OCI-LY3 (cell line): ENCODE results near the gene AUTS2.

Experiments
- H2AFZ ChIP-seq: fragments of 200-600, 300-600 bp; shearing (Covaris generic); 2 replicates; pipeline ENCODE4 v1.6.0; 2014; ENCODE audit warnings: antibody characterized with exemption, low read depth, low read length
- H3K27ac ChIP-seq: fragments of 200-600, 300-600 bp; sonication (generic); 2 replicates; pipeline ENCODE4 v1.5.1; 2014; ENCODE audit warnings: mild to moderate bottlenecking, low read length, moderate library complexity, mixed read lengths
- H3K27me3 ChIP-seq: fragments of 200-600, 300-600 bp; sonication (generic); 2 replicates; pipeline ENCODE4 v1.6.1; 2014; ENCODE audit warnings: low read depth, low read length, mixed read lengths
- H3K36me3 ChIP-seq: fragments of 200-600, 300-600 bp; sonication (generic); replicated peaks from 2 replicates; pipeline ENCODE3; 2014; ENCODE audit warnings: low read depth, low read length, mixed read lengths
- H3K4me1 ChIP-seq: fragments of 300-600, 200-600 bp; sonication (generic); 2 replicates; pipeline ENCODE4 v1.6.1; 2014; ENCODE audit warnings: low read length, mixed read lengths
- H3K4me2 ChIP-seq: fragments of 200-600, 300-600 bp; sonication (generic); 2 replicates; pipeline ENCODE4 v1.6.1; 2014; ENCODE audit warnings: low read length, mixed read lengths
- H3K4me3 ChIP-seq: fragments of 300-600, 200-600 bp; sonication (generic); 2 replicates; pipeline ENCODE4 v1.5.1; 2014; ENCODE audit warnings: antibody characterized with exemption, mild to moderate bottlenecking, low read length, moderate library complexity
- H3K79me2 ChIP-seq: fragments of 300-600, 200-600 bp; shearing (Covaris generic); 2 replicates; pipeline ENCODE4 v1.6.1; 2014; ENCODE audit warnings: mild to moderate bottlenecking, low read length, mixed read lengths
- H3K9ac ChIP-seq: fragments of 300-600, 200-600 bp; shearing (Covaris generic); 2 replicates; pipeline ENCODE4 v1.6.0; 2014; ENCODE audit warnings: mild to moderate bottlenecking, low read length, moderate library complexity
- H3K9me3 ChIP-seq: fragments of 200-600, 300-600 bp; shearing (Covaris generic); 2 replicates; pipeline ENCODE4 v1.6.1; 2014; ENCODE audit warnings: low read length, mixed read lengths; ENCODE audit not compliant: insufficient read depth
- H4K20me1 ChIP-seq: fragments of 200-600, 300-600 bp; sonication (generic); 2 replicates; pipeline ENCODE4 v1.6.1; 2016; ENCODE audit warnings: low read length, mixed read lengths; ENCODE audit not compliant: insufficient read depth
- EZH2phosphoT487 ChIP-seq: fragments of 200-600 bp; shearing (Covaris generic); IDR thresholded peaks from 2 replicates; pipeline ENCODE4 v1.6.1; 2018; ENCODE audit warnings: antibody characterized with exemption, mixed run types, low read depth
- TF ChIP-seq, protein P1 (sequence below): fragments of 200-600, 300-600 bp; sonication (generic); IDR thresholded peaks from 2 replicates; pipeline ENCODE4 v1.5.1; 2014; ENCODE audit warnings: antibody characterized with exemption, low read length, low read depth

The AUTS2 gene

DNA sequence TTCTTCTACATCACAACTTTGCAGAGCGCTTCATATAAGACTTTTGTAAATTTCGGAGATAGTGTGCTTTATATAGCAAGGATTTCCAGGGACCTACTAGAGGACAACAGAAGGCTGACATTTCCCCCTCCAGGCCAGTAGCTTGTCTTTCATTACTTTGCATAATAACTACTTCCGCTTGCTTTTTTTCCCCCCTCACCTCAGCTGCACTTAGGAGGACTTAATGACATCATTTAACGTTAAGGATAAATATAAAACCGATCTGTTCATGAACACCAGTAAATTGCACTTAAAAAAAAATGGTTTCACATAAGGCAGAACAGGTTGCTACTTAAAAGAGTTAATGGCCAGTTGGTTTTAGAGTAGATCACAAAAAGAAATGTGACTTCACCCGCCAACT, 172.3 kb downstream of the AUTS2 start:
- no peak overlapping the region for H3K4me3 ChIP-seq
- no peak overlapping the region for H2AFZ ChIP-seq
- H3K9me3 ChIP-seq, result no peaks in the 10 kb centered on the region
- no peaks in the 10 kb centered on the region for H3K79me2 ChIP-seq
- no peaks in the 10 kb centered on the region for H4K20me1 ChIP-seq
- TF ChIP-seq EZH2phosphoT487, result no peak
- TF ChIP-seq, protein P1, sequence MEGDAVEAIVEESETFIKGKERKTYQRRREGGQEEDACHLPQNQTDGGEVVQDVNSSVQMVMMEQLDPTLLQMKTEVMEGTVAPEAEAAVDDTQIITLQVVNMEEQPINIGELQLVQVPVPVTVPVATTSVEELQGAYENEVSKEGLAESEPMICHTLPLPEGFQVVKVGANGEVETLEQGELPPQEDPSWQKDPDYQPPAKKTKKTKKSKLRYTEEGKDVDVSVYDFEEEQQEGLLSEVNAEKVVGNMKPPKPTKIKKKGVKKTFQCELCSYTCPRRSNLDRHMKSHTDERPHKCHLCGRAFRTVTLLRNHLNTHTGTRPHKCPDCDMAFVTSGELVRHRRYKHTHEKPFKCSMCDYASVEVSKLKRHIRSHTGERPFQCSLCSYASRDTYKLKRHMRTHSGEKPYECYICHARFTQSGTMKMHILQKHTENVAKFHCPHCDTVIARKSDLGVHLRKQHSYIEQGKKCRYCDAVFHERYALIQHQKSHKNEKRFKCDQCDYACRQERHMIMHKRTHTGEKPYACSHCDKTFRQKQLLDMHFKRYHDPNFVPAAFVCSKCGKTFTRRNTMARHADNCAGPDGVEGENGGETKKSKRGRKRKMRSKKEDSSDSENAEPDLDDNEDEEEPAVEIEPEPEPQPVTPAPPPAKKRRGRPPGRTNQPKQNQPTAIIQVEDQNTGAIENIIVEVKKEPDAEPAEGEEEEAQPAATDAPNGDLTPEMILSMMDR, result no peak
- no peak overlapping the region for H3K27ac ChIP-seq
- H3K4me1 ChIP-seq, result no peaks in the 10 kb centered on the region
- H3K27me3 ChIP-seq, result no peaks in the 10 kb centered on the region
- no peak overlapping the region for H3K9ac ChIP-seq
- no peaks in the 10 kb centered on the region for H3K36me3 ChIP-seq
- H3K4me2 ChIP-seq, result no peak overlapping the region

DNA sequence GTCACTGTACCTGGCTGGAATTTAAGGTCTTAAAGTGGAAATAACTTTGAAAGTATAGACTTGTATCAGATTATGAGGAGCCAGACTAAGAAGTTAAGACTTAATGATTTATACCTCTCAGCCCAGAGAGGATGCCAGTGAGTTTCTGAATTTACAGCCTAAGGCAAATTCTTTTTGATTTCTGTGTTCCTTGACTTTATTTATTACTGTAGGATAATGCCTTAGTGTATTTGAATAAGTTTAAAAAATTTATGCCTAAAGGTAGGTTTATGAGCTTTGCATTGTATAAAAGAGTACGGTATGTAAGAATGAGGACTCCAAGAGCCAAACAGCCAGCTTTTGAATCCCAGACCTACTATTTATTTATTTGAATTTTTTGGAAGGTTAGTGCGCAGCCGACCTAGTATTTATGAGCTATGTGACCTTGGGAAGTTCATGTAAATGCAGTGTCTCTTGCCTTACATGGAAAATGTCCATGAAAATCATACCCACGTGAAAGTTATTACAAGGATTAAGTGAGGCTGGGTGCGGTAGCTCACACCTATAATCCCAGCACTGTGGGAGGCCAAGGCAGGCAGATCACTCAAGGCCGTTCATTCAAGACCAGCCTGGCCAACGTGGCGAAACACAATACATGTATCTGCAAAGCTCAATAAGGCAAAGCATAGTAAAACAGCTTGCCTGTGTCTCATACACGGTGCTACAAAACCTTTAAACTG, 174.6 kb downstream of the AUTS2 start:
- Histone ChIP-seq H4K20me1 (no peaks in the 10 kb centered on the region), H3K36me3 (no peaks in the 10 kb centered on the region), H3K4me1 (no peaks in the 10 kb centered on the region), H3K4me3 (no peak overlapping the region), H2AFZ (no peak overlapping the region), H3K27ac (no peak overlapping the region), H3K4me2 (no peak overlapping the region), H3K9me3 (no peaks in the 10 kb centered on the region), H3K27me3 (no peaks in the 10 kb centered on the region), H3K79me2 (no peaks in the 10 kb centered on the region), H3K9ac (no peak overlapping the region)
- TF ChIP-seq, protein P1, result no peak
- no peak for TF ChIP-seq EZH2phosphoT487

DNA sequence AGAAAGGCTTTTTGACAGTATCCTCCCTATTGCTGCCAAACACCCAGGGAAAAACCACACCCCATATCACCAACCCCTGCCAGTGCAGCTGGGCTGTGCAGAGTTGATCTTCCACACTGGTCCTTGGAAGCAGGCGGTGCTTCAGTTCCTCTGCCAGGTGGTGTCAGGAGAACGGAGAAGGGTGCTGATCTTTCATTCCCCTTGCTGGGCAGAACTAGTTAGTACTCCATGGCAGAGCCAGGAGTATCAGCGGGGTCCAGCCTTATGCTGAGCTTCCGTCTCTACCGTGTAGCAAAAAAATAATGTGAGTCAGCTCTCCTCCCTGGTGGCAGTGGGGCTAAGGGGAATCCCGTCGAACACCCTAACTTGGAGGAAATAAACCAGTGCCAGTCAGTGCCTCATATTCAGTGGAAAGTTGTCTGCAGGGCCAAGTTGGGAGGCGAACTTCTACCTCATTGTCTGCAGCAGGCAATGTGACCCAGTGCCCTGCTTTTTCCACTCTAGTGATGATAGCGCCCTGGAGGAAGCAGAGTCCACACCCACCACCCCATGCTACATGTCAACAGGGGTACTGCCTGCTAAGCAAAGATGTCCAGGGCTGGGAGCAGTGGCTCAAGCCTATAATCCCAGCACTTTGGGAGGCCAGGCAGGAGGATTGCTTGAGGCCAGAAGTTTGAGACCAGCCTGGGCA, 175.4 kb downstream of the AUTS2 start:
- Histone ChIP-seq H4K20me1 (no peaks in the 10 kb centered on the region), H3K4me1 (no peaks in the 10 kb centered on the region), H3K4me3 (no peak overlapping the region), H2AFZ (no peak overlapping the region), H3K27ac (no peak overlapping the region), H3K79me2 (no peaks in the 10 kb centered on the region), H3K9me3 (no peaks in the 10 kb centered on the region), H3K4me2 (no peak overlapping the region), H3K9ac (no peak overlapping the region), H3K36me3 (no peaks in the 10 kb centered on the region), H3K27me3 (no peaks in the 10 kb centered on the region)
- TF ChIP-seq, protein P1, result no peak
- no peak for TF ChIP-seq EZH2phosphoT487

DNA sequence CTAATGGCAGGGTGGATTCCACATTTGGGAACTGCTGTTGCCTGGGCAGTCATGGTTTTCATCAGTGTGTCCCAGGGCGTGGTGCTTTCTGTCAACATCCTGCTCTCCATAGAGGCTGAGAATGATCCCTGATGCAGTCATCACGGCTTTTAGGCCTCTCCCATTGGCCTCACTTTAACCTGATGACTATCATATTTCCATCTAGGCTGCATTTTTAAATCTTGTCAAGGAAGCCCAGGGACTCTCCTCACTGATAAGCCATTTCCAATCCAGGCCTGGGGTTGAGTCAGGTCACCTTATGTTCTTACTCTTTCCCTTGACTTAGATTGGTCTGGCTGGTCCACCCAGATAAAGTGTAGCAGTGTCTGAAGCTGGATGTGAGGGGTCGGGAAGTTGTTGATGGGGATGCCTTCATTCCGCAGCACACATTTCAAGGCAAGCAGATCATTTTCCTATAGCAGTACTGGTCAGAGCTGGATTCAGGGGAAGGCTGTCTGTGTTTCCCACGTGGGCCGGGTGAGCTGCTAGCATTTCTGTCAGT, 177.0 kb downstream of the AUTS2 start:
- Histone ChIP-seq H2AFZ (no peak overlapping the region), H3K4me2 (no peak overlapping the region), H3K9ac (no peak overlapping the region), H3K79me2 (no peaks in the 10 kb centered on the region), H3K9me3 (no peaks in the 10 kb centered on the region), H3K4me1 (no peaks in the 10 kb centered on the region), H3K36me3 (no peaks in the 10 kb centered on the region), H3K27me3 (no peaks in the 10 kb centered on the region), H3K27ac (no peak overlapping the region), H3K4me3 (no peak overlapping the region), H4K20me1 (no peaks in the 10 kb centered on the region)
- TF ChIP-seq EZH2phosphoT487, result no peak
- TF ChIP-seq, protein P1, result no peak
